Liver (tissue), 9 donors: ENCODE results near the gene CCDC110. TPM values are rescaled to one million over a fixed set of nuclear protein-coding genes. Genes with fewer than 3 reads are reported as not detected.

Experiments
- DNase-seq: peaks from one replicate; pipeline ENCODE4 v3.0.0-alpha.2; 2017; ENCODE audit warnings: low spot score
- H3K27ac ChIP-seq, 2 donors: one replicate each; pipeline ENCODE4 v1.7.0; 2013; ENCODE audit warnings: inconsistent platforms in 2 of 2, low read length in 2 of 2, control low read depth in 1 of 2, low read depth in 1 of 2, mild to moderate bottlenecking in 1 of 2
- H3K27me3 ChIP-seq, 4 donors: one replicate each; pipeline versions ENCODE4 v1.6.1 to v1.7.0; 2013; ENCODE audit warnings: low read length in 3 of 4, inconsistent platforms in 1 of 4, mild to moderate bottlenecking in 1 of 4, moderate library complexity in 1 of 4; ENCODE audit not compliant: control insufficient read depth in 4 of 4, insufficient read depth in 4 of 4
- H3K36me3 ChIP-seq, 4 donors: one replicate each; pipeline versions ENCODE4 v1.6.1 to v1.7.0; 2013; ENCODE audit warnings: low read length in 3 of 4, mild to moderate bottlenecking in 3 of 4, low read depth in 1 of 4, moderate library complexity in 1 of 4; ENCODE audit not compliant: control insufficient read depth in 4 of 4, insufficient read depth in 3 of 4
- H3K4me1 ChIP-seq, 4 donors: one replicate each; pipeline versions ENCODE4 v1.6.1 to v1.7.0; 2013; ENCODE audit warnings: low read length in 3 of 4, mild to moderate bottlenecking in 3 of 4, moderate library complexity in 1 of 4; ENCODE audit not compliant: control insufficient read depth in 4 of 4, insufficient read depth in 4 of 4
- H3K4me3 ChIP-seq, 3 donors: one replicate each; pipeline versions ENCODE4 v1.6.1 to v1.7.0; 2013; ENCODE audit warnings: low read length in 3 of 3, control low read depth in 1 of 3, low read depth in 1 of 3, mild to moderate bottlenecking in 1 of 3
- H3K9ac ChIP-seq, 2 donors: one replicate each; pipeline ENCODE4 v1.7.0; 2013; ENCODE audit warnings: low read length in 2 of 2, mild to moderate bottlenecking in 2 of 2, moderate library complexity in 2 of 2, control low read depth in 1 of 2, low read depth in 1 of 2
- H3K9me3 ChIP-seq, 4 donors: one replicate each; pipeline versions ENCODE4 v1.6.1 to v1.7.0; 2013; ENCODE audit warnings: low read length in 3 of 4; ENCODE audit not compliant: control insufficient read depth in 4 of 4
- ATF3 ChIP-seq: IDR thresholded peaks from 2 replicates; pipeline ENCODE4 v1.6.1; 2016; ENCODE audit warnings: antibody characterized with exemption
- EGR1 ChIP-seq, 2 donors: IDR thresholded peaks; 2 replicates each; pipeline ENCODE4 v1.6.1; 2016 to 2018; ENCODE audit warnings: antibody characterized with exemption in 2 of 2, low read depth in 2 of 2
- FOXA1 ChIP-seq: IDR thresholded peaks from 2 replicates; pipeline ENCODE4 v1.6.1; 2016; ENCODE audit warnings: antibody characterized with exemption
- GABPA ChIP-seq, 2 donors: IDR thresholded peaks in 1 of 2; conservative IDR thresholded peaks in 1 of 2; 2 replicates each; pipeline ENCODE4 v1.6.1; 2016; ENCODE audit warnings: antibody characterized with exemption in 2 of 2, mild to moderate bottlenecking in 1 of 2, moderate library complexity in 1 of 2
- HNF4A ChIP-seq, 2 donors: conservative IDR thresholded peaks; 2 replicates each; pipeline ENCODE4 v1.6.1; 2016; ENCODE audit warnings: antibody characterized with exemption in 2 of 2, mild to moderate bottlenecking in 2 of 2
- JUND ChIP-seq, 2 donors: IDR thresholded peaks; 2 replicates each; pipeline ENCODE4 v1.6.1; 2016; ENCODE audit warnings: antibody characterized with exemption in 2 of 2
- MAX ChIP-seq: IDR thresholded peaks from 2 replicates; pipeline ENCODE4 v1.6.1; 2016; ENCODE audit warnings: antibody characterized with exemption
- NR2F2 ChIP-seq: IDR thresholded peaks from 2 replicates; pipeline ENCODE4 v1.6.1; 2016; ENCODE audit warnings: antibody characterized with exemption
- RAD21 ChIP-seq, 2 donors: IDR thresholded peaks; 2 replicates each; pipeline ENCODE4 v1.6.1; 2016; ENCODE audit warnings: antibody characterized with exemption in 2 of 2, mild to moderate bottlenecking in 2 of 2
- REST ChIP-seq: IDR thresholded peaks from 2 replicates; pipeline ENCODE4 v1.6.1; 2016; ENCODE audit warnings: antibody characterized with exemption, mild to moderate bottlenecking
- RXRA ChIP-seq, 2 donors: IDR thresholded peaks; 2 replicates each; pipeline ENCODE4 v1.6.1; 2017 to 2018; ENCODE audit warnings: antibody characterized with exemption in 2 of 2, mild to moderate bottlenecking in 1 of 2
- SP1 ChIP-seq: IDR thresholded peaks from 2 replicates; pipeline ENCODE4 v1.6.1; 2018; ENCODE audit warnings: antibody characterized with exemption, mild to moderate bottlenecking
- TAF1 ChIP-seq: conservative IDR thresholded peaks from 2 replicates; pipeline ENCODE4 v1.6.1; 2016; ENCODE audit warnings: antibody characterized with exemption, mild to moderate bottlenecking
- YY1 ChIP-seq: IDR thresholded peaks from 2 replicates; pipeline ENCODE4 v1.6.1; 2016; ENCODE audit warnings: antibody characterized with exemption, mild to moderate bottlenecking
- ZBTB33 ChIP-seq: IDR thresholded peaks from 2 replicates; pipeline ENCODE4 v1.6.1; 2016; ENCODE audit warnings: antibody characterized with exemption
- WGBS: extraction: QIAGEN DNeasy Blood & Tissue Kit; methylation state at CpG from one replicate; pipeline ENCODE4 v1.1.7; 2013; 5-methylcytosine and 5-hydroxymethylcytosine counted together
- polyA plus RNA-seq, 2 donors: library from polyadenylated mRNA; stranded (reverse) in 1 of 2; unstranded in 1 of 2; fragments of 200-250 nt in 1 of 2; fragments of >200 nt in 1 of 2; fragmentation: Nextera tagmentation in 1 of 2; extraction: Ambion mirVana in 1 of 2; gene quantifications; one replicate each; pipeline versions ENCODE4 v1.2.1 to v1.2.3, GENCODE V29; 2013 to 2015
- total RNA-seq, 2 donors: library from RNA; depleted of rRNA; stranded (reverse); fragments of >200 nt; gene quantifications; one replicate each; pipeline ENCODE4 v1.2.3, GENCODE V29; 2014
- donor health status: healthy.
- donor health status: healthy.
- donor health status: healthy.
- donor health status: healthy.
- donor health status: healthy.

Gene CCDC110
- total and polyA plus RNA-seq, 4 donors = 0.45 to 1.5 (median 0.60) TPM; not detected in 1

GRCh38 chr4:185510806-185511205, 39.3 kb upstream of the CCDC110 start (continued):
- TF ChIP-seq SP1 (no peak), GABPA (IDR thresholded peaks at IDR 0.05 in 1 of 2, conservative IDR thresholded peaks at IDR 0.05 in 1 of 2) (no peak), RXRA (IDR thresholded peaks at IDR 0.05) (no peak), RAD21 (IDR thresholded peaks at IDR 0.05) (no peak), NR2F2 (no peak), JUND (IDR thresholded peaks at IDR 0.05) (no peak)

- H3K27ac ChIP-seq = no peak overlapping the region
Observed at GRCh38 chr4:185508181-185508580, 36.6 kb upstream of the CCDC110 start.

More at GRCh38 chr4:185508181-185508580, 36.6 kb upstream of the CCDC110 start:
- no peak for DNase-seq
- Histone ChIP-seq H3K4me1 (peaks cover 0 to 12% (median 2%) of the 10 kb centered on the region in 4 donors), H3K4me3 (no peak overlapping the region), H3K27me3 (no peaks in the 10 kb centered on the region), H3K9ac (no peak overlapping the region), H3K9me3 (no peaks in the 10 kb centered on the region), H3K36me3 (no peaks in the 10 kb centered on the region)
- WGBS = 70% methylated on average over 4 of the region's 4 CpGs
- TF ChIP-seq RXRA (IDR thresholded peaks at IDR 0.05) (peak; percentile 23 to 66), SP1 (peak; percentile 3), ZBTB33 (peak; percentile 37), YY1 (no peak), FOXA1 (no peak), EGR1 (IDR thresholded peaks at IDR 0.05; ENCODE audit: low read depth in 2 of 2) (no peak), ATF3 (no peak), REST (peak; percentile 19), JUND (IDR thresholded peaks at IDR 0.05) (peak in 1 of 2 donors; percentile 31), HNF4A (conservative IDR thresholded peaks at IDR 0.05) (peak; percentile 52 to 69), MAX (no peak), NR2F2 (no peak), TAF1 (no peak)
